ENCODE measurements around the gene MOB3A.

GRCh38 chr19:2027361-2027760, 68.8 kb downstream of the MOB3A start:
- TF ChIP-seq, protein P1, sequence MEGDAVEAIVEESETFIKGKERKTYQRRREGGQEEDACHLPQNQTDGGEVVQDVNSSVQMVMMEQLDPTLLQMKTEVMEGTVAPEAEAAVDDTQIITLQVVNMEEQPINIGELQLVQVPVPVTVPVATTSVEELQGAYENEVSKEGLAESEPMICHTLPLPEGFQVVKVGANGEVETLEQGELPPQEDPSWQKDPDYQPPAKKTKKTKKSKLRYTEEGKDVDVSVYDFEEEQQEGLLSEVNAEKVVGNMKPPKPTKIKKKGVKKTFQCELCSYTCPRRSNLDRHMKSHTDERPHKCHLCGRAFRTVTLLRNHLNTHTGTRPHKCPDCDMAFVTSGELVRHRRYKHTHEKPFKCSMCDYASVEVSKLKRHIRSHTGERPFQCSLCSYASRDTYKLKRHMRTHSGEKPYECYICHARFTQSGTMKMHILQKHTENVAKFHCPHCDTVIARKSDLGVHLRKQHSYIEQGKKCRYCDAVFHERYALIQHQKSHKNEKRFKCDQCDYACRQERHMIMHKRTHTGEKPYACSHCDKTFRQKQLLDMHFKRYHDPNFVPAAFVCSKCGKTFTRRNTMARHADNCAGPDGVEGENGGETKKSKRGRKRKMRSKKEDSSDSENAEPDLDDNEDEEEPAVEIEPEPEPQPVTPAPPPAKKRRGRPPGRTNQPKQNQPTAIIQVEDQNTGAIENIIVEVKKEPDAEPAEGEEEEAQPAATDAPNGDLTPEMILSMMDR (IDR thresholded peaks at IDR 0.05), result peak in 1 of 3 experiments; percentile 20
- no peak for TF ChIP-seq POLR2A (IDR thresholded peaks at IDR 0.05)
